ENCODE measurements around the gene MAP3K21.

DNA sequence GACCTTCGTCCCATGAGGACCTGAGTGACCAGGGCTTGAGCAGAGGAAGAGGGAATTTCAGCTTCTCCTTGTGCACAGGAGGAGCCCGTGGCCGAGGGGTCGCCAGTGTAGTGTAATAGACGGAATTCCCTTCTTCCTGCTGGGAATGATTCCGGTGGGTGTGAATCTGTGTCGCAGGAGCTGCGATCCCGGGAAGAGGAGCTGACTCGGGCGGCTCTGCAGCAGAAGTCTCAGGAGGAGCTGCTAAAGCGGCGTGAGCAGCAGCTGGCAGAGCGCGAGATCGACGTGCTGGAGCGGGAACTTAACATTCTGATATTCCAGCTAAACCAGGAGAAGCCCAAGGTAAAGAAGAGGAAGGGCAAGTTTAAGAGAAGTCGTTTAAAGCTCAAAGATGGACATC is 34.4 kb downstream of the MAP3K21 start:
- TF ChIP-seq SUZ12 (IDR thresholded peaks at IDR 0.05; ENCODE audit: extremely low read depth, insufficient read depth, insufficient read length) (no peak), ZNF274 (IDR thresholded peaks at IDR 0.05; ENCODE audit: low read depth, low read length) (no peak), YY1 (IDR thresholded peaks at IDR 0.05; ENCODE audit: insufficient read depth, insufficient read length) (no peak)
